Vagina (tissue), 2 donors: ENCODE data around the gene PRCC.

Experiments
- POLR2A ChIP-seq, 2 donors: fragments of 450-650 bp; IDR thresholded peaks; one replicate each; pipeline ENCODE4 v1.6.1; 2017; ENCODE audit warnings: antibody characterized with exemption in 2 of 2, mild to moderate bottlenecking in 2 of 2, moderate library complexity in 2 of 2
- TF ChIP-seq, protein P1 (sequence below), 3 experiments: fragments of 450-650 bp in 2 of 3; fragments of 200-600 bp in 1 of 3; sonication (generic) in 1 of 3; IDR thresholded peaks; one replicate each; pipeline ENCODE4 v1.5.1; 2017 to 2019; ENCODE audit warnings: antibody characterized with exemption in 3 of 3, mild to moderate bottlenecking in 2 of 3, moderate library complexity in 2 of 3

DNA sequence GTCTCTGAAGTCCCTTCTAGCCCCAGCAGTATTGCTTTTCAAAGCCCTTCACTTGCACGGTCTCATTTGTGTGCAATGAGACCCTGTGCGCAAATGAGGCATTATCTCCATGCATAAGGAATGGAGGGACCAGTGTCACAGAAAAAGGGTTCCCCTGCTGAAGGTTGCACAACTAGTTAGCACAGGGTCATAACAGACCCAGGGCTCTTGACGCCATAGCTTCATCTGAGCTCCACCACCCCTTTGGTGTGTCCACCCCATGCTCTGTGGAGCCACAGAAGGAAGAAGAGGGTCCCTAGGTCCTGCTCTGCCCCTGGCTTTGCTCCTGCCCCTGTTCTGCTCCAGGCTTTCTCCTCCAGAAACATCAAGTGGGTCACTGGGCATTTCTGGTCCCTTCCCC lies 36.7 kb downstream of the PRCC start:
- TF ChIP-seq, protein P1, sequence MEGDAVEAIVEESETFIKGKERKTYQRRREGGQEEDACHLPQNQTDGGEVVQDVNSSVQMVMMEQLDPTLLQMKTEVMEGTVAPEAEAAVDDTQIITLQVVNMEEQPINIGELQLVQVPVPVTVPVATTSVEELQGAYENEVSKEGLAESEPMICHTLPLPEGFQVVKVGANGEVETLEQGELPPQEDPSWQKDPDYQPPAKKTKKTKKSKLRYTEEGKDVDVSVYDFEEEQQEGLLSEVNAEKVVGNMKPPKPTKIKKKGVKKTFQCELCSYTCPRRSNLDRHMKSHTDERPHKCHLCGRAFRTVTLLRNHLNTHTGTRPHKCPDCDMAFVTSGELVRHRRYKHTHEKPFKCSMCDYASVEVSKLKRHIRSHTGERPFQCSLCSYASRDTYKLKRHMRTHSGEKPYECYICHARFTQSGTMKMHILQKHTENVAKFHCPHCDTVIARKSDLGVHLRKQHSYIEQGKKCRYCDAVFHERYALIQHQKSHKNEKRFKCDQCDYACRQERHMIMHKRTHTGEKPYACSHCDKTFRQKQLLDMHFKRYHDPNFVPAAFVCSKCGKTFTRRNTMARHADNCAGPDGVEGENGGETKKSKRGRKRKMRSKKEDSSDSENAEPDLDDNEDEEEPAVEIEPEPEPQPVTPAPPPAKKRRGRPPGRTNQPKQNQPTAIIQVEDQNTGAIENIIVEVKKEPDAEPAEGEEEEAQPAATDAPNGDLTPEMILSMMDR (IDR thresholded peaks at IDR 0.05): no peak
- no peak for TF ChIP-seq POLR2A (IDR thresholded peaks at IDR 0.05)
